ENCODE measurements around the gene SH2D3C. TPM values are rescaled to one million over a fixed set of nuclear protein-coding genes. Genes with fewer than 3 reads are reported as not detected.

The SH2D3C gene
- total and polyA plus RNA-seq, 2 of the 8 experiments (the other 6 are each of a cell fraction or from before 2014, with no cell fraction given) = 6.4 to 8.1 TPM

GRCh38 chr9:127785933-127786772 is 7.7 kb upstream of the SH2D3C start, which contains the start of gene CDK9 (continued):
- TF ChIP-seq CHD7 (IDR thresholded peaks at IDR 0.05; ENCODE audit: insufficient replicate concordance, low read length) = no peak
- TF ChIP-seq CHD2 (IDR thresholded peaks at IDR 0.05; ENCODE audit: low read length) = 0 out of 2 replicates have a peak, but pooled peaks have one; percentile 35
- no peak for TF ChIP-seq KDM5A (IDR thresholded peaks at IDR 0.05; ENCODE audit: low read length)
- no peak for TF ChIP-seq HDAC6 (IDR thresholded peaks at IDR 0.05; ENCODE audit: low read depth, low read length)
- TF ChIP-seq SP4 (IDR thresholded peaks at IDR 0.05; ENCODE audit: low read length) = no peak
- no peak for TF ChIP-seq E2F6 (IDR thresholded peaks at IDR 0.05)
- TF ChIP-seq RAD21 (IDR thresholded peaks at IDR 0.05 in 1 of 2, conservative IDR thresholded peaks at IDR 0.05 in 1 of 2; ENCODE audit: low read depth in 2 of 2, low read length in 2 of 2) = peak; percentile 26 to 37; a peak in 2 of 4 replicates
- TF ChIP-seq GTF2F1 (IDR thresholded peaks at IDR 0.05; ENCODE audit: borderline replicate concordance, low read depth, low read length) = no peak
